Stimulated activated CD8-positive, alpha-beta memory T cell treated with anti-CD3 and anti-CD28 coated beads, Interleukin-12 subunit alpha, Interleukin-12 subunit beta, amount 100 ng/mL, for 4 hours (primary cell): Measurements from ENCODE around the gene CDHR3.
"Not testable (repeated sequence)": the region's sequence is repeated elsewhere in the genome, so short reads cannot be mapped to it uniquely, and the experiment has no call there.

ENCODE experiments used
- DNase-seq: peaks from one replicate; pipeline ENCODE4 v3.0.0-alpha.2; 2020; ENCODE audit warnings: low read depth

CDHR3 gene

GRCh38 chr7:105962353-105962752 is 711 bp upstream of the CDHR3 start:
- no peak for DNase-seq

- no peak for DNase-seq
These were observed 8.8 kb downstream of the CDHR3 start for GRCh38 chr7:105971845-105972244.

- DNase-seq, result no peak
These were observed 9.2 kb downstream of the CDHR3 start for GRCh38 chr7:105972276-105972675.

- no peak for DNase-seq
These were observed 11.4 kb downstream of the CDHR3 start for GRCh38 chr7:105974471-105974870.

- no peak for DNase-seq
These were observed 12.8 kb downstream of the CDHR3 start for GRCh38 chr7:105975770-105976417.

- DNase-seq, result no peak
These were observed 13.8 kb downstream of the CDHR3 start for GRCh38 chr7:105976868-105977267.

GRCh38 chr7:105978035-105978434 is 15.0 kb downstream of the CDHR3 start:
- DNase-seq, result no peak

- no peak for DNase-seq
These were observed 15.9 kb downstream of the CDHR3 start for GRCh38 chr7:105978974-105979373.

- no peak for DNase-seq
These were observed 16.3 kb downstream of the CDHR3 start for GRCh38 chr7:105979405-105979804.

GRCh38 chr7:105980645-105981396 is 17.8 kb downstream of the CDHR3 start:
- DNase-seq, result no peak

GRCh38 chr7:105982388-105982787 is 19.3 kb downstream of the CDHR3 start:
- no peak for DNase-seq

GRCh38 chr7:105984808-105985207 is 21.7 kb downstream of the CDHR3 start:
- DNase-seq, result not testable (repeated sequence)

- no peak for DNase-seq
These were observed 22.2 kb downstream of the CDHR3 start for GRCh38 chr7:105985229-105985628.

- no peak for DNase-seq
These were observed 22.7 kb downstream of the CDHR3 start for GRCh38 chr7:105985672-105986215.

- DNase-seq, result no peak
These were observed 24.0 kb downstream of the CDHR3 start for GRCh38 chr7:105987046-105987445.

GRCh38 chr7:105988276-105988675 is 25.2 kb downstream of the CDHR3 start:
- no peak for DNase-seq

GRCh38 chr7:105989191-105989590 is 26.1 kb downstream of the CDHR3 start:
- no peak for DNase-seq

GRCh38 chr7:105989686-105990085 is 26.6 kb downstream of the CDHR3 start:
- no peak for DNase-seq

GRCh38 chr7:105990141-105990540 is 27.1 kb downstream of the CDHR3 start:
- no peak for DNase-seq

- DNase-seq, result no peak
These were observed 27.8 kb downstream of the CDHR3 start for GRCh38 chr7:105990727-105991453.

- no peak for DNase-seq
These were observed 29.8 kb downstream of the CDHR3 start for GRCh38 chr7:105992905-105993304.

GRCh38 chr7:105996860-105997737 is 34.0 kb downstream of the CDHR3 start:
- DNase-seq, result no peak
